ENCODE measurements around the gene DDA1.
"Not testable (repeated sequence)": the region's sequence is repeated elsewhere in the genome, so short reads cannot be mapped to it uniquely, and the experiment has no call there.

DDA1 gene

DNA sequence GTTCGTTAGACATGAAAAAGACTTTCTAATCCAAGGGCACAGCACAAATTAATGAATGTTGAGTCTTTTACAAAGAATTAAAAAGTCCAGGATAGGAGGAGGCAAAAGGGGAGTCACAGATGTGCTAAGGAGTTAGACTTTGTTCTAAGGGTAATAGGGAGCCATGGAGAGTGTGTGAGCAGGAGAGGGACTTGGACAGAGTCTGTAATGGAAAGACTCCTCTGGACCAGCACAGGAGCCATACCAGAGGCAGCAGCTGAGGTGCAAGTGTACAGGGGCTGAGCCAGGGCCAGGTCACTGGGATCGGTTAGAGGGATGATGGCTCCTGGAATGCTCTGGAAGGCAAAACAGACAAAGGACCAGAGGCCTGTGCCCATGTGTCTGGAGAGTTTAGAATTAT is 38.5 kb downstream of the DDA1 start:
- no peak for DNase-seq (ENCODE audit: low read depth)

DNA sequence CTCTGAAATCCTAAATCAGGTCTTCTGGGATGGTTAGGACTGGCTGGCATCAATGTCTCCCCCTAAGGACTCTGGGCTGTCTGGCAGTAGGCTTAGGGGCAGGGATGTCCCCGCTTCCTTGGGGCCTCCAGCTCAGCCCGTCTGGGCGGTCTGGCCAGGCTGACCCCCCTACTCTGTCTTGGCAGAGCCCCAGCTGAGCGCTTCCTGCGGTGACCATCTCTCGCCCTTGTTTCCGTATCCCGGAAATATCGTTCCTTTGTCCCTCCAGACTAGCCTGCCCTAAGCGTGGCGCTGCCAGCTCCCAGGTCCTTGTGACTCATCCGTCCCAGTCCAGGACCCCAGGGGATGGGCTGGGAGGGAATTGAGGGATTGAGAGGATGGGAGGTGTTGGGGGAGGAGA is 39.3 kb downstream of the DDA1 start:
- no peak for DNase-seq (ENCODE audit: low read depth)

DNA sequence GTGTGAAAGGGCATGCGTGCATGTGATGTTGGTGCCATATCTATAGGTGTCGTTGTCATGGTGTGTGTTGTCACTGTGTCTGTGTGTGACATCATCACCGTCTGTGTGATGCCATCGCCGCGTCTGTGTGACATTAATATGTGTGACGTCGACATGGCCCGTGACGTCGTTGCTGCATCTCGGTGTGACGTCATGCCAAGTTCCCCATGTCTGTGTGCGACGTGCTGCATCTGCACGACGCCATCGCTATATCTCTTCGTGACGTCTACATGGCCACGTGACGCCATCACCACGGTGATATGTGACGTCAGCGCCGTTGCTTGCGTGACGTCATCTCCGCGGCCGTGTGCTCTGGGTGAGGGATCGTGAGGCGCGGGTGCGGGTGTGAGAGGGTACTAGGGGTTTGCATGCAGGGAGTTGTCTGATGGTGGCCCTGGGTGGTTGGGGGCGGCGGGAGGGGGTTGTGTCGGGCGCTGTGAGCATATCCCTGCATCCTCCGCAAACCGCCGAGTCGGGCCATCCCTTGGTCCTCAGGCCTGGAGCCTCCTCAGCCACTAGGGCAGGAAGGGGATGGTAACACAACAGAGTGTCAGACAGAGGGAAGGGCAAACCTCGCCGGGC is 42.6 kb downstream of the DDA1 start:
- DNase-seq (ENCODE audit: low read depth): no peak

DNA sequence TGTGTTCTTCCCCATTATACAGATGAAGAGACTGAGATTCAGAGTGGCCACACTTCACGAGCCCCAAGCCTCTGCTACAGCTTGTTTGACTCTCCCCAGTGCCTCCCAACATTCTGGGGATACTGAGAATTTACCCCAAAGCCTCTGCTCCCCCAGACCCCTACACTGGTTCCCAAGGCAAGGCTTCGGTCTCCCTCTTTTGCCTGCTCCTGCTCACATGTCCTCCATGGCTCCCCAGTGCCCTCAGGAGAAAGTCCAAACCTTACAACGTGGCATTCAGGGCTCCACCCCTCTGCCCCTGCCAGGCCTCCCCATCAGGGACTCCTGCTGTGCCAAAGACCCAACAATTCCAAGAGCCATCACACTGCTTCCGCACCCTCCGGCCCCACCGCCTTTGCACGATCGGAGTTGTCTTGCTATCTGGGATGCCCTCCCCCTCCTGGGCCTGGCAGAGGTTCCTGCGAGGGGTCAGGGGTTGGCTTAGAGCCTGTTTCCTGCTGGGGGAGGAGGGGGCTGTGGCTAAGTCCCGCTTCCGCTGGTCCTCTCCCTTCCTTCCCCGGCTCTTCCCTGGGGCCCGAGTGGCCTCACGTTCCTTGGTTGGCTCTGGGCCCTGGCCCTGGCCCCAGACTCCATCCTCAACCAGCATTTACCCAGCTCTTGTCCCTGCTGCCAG is 43.4 kb downstream of the DDA1 start:
- DNase-seq (ENCODE audit: low read depth): no peak

DNA sequence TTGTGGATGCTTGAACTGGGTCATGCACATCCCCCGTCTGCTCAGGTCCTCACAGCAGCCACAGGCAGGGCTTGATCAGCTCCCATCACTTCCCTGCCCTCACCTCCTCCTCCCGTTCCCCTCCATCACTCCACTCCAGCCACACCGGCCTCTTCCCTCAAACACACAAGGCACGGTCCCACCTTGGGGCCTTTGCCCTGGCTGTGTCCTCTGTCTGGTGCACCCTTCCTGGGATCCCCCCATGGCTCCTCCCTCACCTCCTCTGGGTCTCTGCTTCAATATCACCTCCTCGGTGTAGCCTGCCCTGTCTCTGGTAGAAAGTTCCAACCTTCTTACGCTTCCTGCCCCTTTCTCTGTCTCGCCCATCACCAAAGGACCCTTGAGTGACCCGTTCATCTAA is 44.0 kb downstream of the DDA1 start:
- no peak for DNase-seq (ENCODE audit: low read depth)

DNA sequence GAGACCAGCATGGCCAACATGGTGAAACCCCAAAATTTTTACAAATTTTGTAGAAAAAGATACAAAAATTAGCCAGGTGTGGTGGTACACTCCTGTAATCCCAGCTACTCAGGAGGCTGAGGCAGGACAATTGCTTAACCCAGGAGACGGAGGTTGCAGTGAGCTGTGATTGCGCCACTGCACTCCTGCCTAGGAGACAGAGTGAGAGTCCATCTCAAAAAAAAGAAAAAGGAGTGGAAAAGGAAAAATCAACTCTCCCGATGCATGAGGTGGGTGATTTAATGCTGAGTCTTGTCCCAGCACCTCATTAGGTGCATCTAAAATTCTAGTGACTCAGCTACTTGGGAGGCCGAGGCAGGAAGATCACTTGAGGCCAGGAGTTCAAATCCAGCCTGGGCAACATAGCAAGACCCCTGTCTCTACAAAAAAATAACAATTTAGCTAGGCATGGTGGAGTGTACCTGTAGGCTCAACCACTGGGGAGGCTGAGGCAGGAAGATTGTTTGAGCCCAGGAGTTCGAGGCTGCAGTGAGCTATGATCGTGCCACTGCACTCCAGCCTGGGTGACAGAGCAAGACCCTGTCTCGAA is 47.8 kb downstream of the DDA1 start:
- DNase-seq (ENCODE audit: low read depth): no peak

DNA sequence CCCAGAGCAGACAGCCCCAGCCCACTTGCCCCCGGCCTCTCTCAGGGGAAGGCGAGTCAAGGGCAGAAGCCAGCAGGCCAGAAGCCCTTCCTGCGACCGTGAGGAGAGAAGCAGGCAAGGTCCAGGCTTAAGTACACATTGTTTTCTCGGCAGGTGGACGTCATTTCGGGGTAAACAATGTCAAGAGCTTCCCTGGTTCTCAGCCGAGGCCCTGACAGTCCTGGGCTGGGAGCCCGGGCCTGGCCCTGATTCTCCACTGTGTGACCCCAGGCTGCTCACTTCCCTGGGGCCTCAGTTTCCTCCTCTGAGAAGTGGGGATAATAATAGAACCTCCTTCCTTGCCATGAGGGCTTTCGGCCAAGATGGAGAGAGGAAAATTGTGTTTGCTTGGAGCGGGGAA is 48.4 kb downstream of the DDA1 start:
- DNase-seq (ENCODE audit: low read depth): no peak

DNA sequence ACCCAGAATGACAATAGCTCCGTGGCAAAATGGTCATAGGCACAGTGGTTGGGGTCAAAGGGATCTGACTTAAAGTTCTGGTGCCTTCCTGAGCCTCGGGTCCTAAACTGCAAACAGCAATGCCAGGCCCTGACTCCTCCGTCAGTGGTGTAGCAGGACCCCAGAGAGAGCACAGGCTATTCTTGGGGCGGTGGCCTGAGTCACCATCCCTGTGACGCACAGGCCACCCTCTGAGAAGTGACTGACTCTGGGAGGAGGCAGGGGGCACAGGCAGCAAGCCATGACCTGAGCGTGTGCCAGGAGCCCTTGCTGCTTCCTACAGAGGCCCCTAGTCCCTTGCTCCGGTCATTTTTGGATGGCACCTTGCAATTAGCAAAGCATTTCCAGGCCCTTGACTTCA is 49.0 kb downstream of the DDA1 start:
- DNase-seq (ENCODE audit: low read depth): no peak

DNA sequence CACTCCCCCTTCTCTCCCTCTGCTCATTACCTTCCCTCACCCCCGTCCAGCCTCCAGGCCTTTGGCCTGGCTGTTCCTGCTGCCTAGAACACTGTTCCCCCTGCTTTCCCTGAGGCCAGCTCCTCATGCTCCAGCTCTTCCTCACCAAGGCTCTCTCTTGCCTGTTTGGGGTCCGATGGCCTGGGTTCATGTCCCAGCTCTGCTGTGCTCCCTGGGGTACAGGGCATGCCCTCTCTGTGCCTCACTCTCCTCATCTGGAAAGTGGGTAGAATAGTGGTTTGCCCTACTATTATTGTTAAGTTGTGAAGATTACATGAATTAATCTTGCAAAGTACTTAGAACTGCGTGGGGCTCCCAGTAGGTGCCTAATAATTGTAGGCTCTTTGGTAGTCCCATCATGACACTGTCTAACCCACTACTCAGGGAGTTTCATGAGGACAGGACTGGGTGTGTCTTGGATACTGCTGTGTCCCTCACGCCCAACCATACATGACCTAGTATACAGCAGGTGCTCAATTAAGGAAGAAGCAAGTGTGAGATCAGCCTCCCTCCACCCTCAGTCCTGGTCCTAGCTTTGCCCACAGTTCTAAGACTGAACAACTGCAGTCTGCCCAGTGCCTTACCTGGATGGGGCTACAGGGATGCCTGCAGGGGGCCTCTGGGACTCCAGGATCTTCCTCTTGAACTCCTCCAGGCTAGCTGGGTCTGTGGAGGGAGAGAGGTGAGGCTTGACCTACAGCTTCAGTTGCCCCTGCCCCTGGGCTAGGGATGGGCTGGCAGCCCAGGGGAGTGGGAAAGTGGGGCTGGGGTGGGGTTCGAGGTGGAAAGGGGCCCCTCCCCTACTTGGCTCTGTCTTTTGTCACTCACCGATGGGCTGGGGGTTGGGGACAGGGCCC is 50.8 kb downstream of the DDA1 start:
- DNase-seq (ENCODE audit: low read depth): no peak

DNA sequence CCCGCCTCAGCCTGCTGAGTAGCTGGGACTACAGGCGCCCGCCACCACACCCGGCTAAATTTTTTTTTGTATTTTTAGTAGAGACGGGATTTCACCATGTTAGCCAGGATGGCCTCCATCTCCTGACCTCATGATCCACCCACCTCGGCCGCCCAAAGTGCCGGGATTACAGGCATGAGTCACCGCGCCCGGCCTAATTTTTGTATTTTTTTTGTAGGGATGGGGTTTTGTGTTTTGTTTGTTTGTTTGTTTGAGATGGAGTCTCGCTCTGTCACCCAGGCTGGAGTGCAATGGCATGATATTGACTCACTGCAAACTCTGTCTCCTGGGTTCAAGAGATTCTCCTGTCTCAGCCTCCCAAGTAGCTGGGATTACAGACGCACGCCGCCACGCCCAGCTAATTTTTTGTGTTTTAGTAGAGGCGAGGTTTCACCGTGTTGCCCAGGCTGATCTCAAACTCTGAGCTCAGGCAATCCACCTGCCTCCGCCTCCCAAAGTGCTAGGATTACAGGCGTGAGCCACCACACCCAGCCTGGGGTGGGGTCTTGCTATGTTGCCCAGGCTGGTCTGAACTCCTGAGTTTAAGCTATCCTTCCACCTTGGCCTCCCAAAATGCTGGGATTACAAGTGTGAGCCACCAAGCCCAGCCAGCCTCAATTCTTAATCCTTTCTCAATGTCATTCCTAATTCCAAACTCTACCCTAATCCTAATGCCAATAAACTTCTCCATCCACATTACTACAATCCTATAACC is 54.7 kb downstream of the DDA1 start:
- not testable (repeated sequence) for DNase-seq (ENCODE audit: low read depth)

DNA sequence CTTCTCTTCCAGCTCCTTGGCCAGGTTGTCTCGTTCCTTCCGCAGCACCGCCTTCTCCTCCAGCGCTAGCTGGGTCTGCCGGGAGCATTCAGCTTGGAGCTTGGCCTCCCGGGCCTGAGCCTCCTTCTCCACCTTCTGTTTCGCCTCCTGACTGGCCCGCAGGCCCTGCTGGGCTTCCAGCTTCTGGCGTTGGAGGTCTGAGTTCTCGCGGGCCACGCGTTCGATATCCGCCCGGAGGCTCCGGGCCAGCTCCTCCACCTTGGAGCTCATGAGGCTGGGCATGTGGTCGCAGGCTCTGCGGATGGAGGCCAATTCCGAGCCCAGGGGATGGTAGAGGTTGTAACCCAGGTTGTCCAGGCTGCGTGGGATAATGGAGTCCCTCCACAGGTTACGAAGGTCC is 56.0 kb downstream of the DDA1 start:
- DNase-seq (ENCODE audit: low read depth): no peak

DNA sequence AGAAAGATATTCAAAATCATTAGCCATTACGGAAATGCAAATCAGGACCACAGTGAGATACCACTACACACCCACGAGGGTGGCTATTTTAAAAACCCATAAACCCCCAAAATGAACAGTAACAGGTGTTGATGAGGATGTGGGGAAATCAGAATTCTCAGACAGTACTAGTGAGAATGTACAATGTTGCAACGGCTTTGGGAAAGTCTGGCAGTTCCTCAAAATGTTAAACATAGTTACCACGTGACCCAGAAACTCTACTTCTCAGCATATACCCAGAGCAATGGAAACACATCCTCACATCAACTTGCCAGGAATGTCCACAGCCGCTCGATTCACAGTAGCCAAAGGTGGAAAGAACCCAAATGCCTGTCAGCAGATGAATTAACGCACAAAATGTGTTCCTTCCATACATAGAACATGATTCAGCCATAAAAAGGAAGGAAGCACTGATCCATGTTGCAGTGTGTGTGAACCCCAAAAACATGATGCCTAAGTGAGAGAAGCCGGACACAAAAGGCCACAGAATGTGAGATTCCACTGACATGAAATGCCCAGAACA is 60.7 kb downstream of the DDA1 start:
- no peak for DNase-seq (ENCODE audit: low read depth)
